Measurements from ENCODE around the gene SPSB3. TPM values are rescaled to one million over a fixed set of nuclear protein-coding genes. Genes with fewer than 3 reads are reported as not detected.

SPSB3 gene
- total and polyA plus RNA-seq, 2 of the 4 experiments (the other 2 are of a cell fraction): 9.1 to 30.8 TPM

GRCh38 chr16:1809281-1809801 lies 27.0 kb upstream of the SPSB3 start:
- in situ Hi-C loops (cut with MboI; ENCODE audit: low sequenced_read_pairs): no loop called here
- Histone ChIP-seq H3K4me2 (ENCODE audit: low read depth, low read length) (no peak overlapping the region), H3K4me3 (ENCODE audit: insufficient read depth, low read depth, low read length) (no peak overlapping the region), H3K9ac (ENCODE audit: low read depth, low read length) (no peak overlapping the region), H3K23ac (ENCODE audit: low read depth, low read length) (no peak overlapping the region), H2BK5ac (ENCODE audit: low read depth, low read length, poor library complexity, severe bottlenecking) (no peak overlapping the region), H3K36me3 (ENCODE audit: control insufficient read depth, insufficient read depth, low read length) (peaks cover 19% of the 10 kb centered on the region; the same call in 1 of the 2 replicates), H4K20me1 (ENCODE audit: insufficient read depth, low read length) (no peaks in the 10 kb centered on the region), H3K79me1 (ENCODE audit: low read depth in 1 of 2, low read length in 2 of 2) (0 out of 4 replicates have a peak, but pooled peaks cover 0 to 2% of the 10 kb centered on the region in 2 experiments), H4K5ac (ENCODE audit: low read depth, low read length) (no peak overlapping the region), H3K4ac (ENCODE audit: low read depth, low read length) (no peak overlapping the region), H3K56ac (ENCODE audit: extremely low read depth, insufficient read depth, low read length) (no peak overlapping the region), H3K14ac (replicated peaks; ENCODE audit: low read depth, low read length) (no peak overlapping the region), H2AFZ (replicated peaks; ENCODE audit: low read length, poor library complexity) (no peak overlapping the region), H4K8ac (ENCODE audit: low read depth in 2 of 2, low read length in 2 of 2) (no peak overlapping the region), H2BK20ac (ENCODE audit: low read depth, low read length) (no peak overlapping the region), H3K9me1 (ENCODE audit: insufficient read depth, low read length) (no peaks in the 10 kb centered on the region), H3K27me3 (ENCODE audit: control insufficient read depth, insufficient read depth, low read length) (no peaks in the 10 kb centered on the region), H4K91ac (ENCODE audit: insufficient read depth, low read depth, low read length) (no peak overlapping the region), H2AK9ac (replicated peaks; ENCODE audit: low read depth, low read length, poor library complexity) (no peak overlapping the region), H3K4me1 (ENCODE audit: control insufficient read depth, insufficient read depth, low read length) (peaks cover 4% of the 10 kb centered on the region; the same call in 1 of the 2 replicates), H2AK5ac (ENCODE audit: low read depth, low read length) (no peak overlapping the region), H2BK120ac (ENCODE audit: low read depth, low read length) (no peak overlapping the region), H3K18ac (ENCODE audit: low read depth, low read length) (no peak overlapping the region), H2BK15ac (ENCODE audit: low read depth, low read length) (no peak overlapping the region), H3K9me3 (ENCODE audit: control insufficient read depth, insufficient read depth, low read length) (no peaks in the 10 kb centered on the region), H3K27ac (ENCODE audit: insufficient read depth, low read length) (no peak overlapping the region)
- BruUV-seq (replicated peaks): no TSS peak
- CTCF ChIA-PET: no interaction called here
- no peak for ATAC-seq (ENCODE audit: low read depth)
- DNase-seq: no peak
- TF ChIP-seq MXI1 (IDR thresholded peaks at IDR 0.05; ENCODE audit: borderline replicate concordance, low read depth, low read length): no peak
- TF ChIP-seq BHLHE40 (IDR thresholded peaks at IDR 0.05; ENCODE audit: low read depth, low read length): no peak
- no peak for TF ChIP-seq CEBPB (IDR thresholded peaks at IDR 0.05; ENCODE audit: low read depth, low read length)
- no peak for TF ChIP-seq FOS (IDR thresholded peaks at IDR 0.05; ENCODE audit: low read depth, low read length)
- 78% methylated on average over 13 of the region's 28 CpGs; no CpG with 5 or more reads in 1 of the 2 experiments for WGBS, 2 experiments (ENCODE audit: extremely low coverage in 2 of 2, insufficient read length in 1 of 2)
- intact Hi-C loops (cut with micrococcal nuclease): no loop called here
- dilution Hi-C loops (cut with HindIII; ENCODE audit: low sequenced_read_pairs, unreplicated experiment): no loop called here
- POLR2A ChIA-PET (ENCODE audit: unreplicated experiment): no interaction called here

Measured in IMR-90 (cell line).